ENCODE data around the gene LRRC74A.

DNA sequence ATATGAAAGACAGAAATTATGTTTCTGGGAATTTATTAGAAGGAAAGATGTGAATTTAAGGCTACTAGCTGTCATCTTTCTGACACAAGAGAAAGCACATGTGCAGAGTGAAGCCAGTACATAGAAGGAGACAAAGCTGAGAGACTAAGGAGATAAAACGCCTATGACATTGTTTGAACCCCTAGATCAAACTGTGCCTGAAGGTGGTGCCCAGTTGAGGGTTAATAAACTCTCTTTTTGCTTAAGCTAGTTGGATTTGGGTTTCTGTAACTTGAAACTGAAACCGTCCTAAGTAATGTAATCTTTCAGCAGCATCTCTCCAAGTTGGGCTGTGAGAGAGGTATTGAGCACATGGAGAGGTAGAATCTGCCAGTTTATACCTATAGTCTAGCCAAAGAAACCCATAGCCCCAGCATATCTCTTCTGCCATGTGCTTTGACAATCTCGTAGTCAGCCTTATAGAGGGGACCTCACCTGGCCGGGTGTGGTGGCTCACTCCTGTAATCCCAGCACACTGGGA, 84.2 kb downstream of the LRRC74A start:
- TF ChIP-seq, protein P1, sequence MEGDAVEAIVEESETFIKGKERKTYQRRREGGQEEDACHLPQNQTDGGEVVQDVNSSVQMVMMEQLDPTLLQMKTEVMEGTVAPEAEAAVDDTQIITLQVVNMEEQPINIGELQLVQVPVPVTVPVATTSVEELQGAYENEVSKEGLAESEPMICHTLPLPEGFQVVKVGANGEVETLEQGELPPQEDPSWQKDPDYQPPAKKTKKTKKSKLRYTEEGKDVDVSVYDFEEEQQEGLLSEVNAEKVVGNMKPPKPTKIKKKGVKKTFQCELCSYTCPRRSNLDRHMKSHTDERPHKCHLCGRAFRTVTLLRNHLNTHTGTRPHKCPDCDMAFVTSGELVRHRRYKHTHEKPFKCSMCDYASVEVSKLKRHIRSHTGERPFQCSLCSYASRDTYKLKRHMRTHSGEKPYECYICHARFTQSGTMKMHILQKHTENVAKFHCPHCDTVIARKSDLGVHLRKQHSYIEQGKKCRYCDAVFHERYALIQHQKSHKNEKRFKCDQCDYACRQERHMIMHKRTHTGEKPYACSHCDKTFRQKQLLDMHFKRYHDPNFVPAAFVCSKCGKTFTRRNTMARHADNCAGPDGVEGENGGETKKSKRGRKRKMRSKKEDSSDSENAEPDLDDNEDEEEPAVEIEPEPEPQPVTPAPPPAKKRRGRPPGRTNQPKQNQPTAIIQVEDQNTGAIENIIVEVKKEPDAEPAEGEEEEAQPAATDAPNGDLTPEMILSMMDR (IDR thresholded peaks at IDR 0.05): no peak
- TF ChIP-seq ZFX (IDR thresholded peaks at IDR 0.05; ENCODE audit: borderline replicate concordance): no peak

Measured in 22Rv1 (cell line).